H9 (cell line): ENCODE results near the gene KICS2. TPM values are rescaled to one million over a fixed set of nuclear protein-coding genes. Genes with fewer than 3 reads are reported as not detected.

Source experiments
- DNase-seq: peaks from one replicate; pipeline ENCODE4 v3.0.0-alpha.2; 2017
- H2AFZ ChIP-seq: one replicate; pipeline ENCODE4 v1.6.1; 2013; ENCODE audit warnings: mild to moderate bottlenecking, low read length, control low read depth, moderate library complexity
- H2AK5ac ChIP-seq: 2 replicates; pipeline ENCODE4 v1.6.1; 2013; ENCODE audit warnings: low read length, control low read depth, mixed read lengths; ENCODE audit not compliant: insufficient read length
- H2BK120ac ChIP-seq: one replicate; pipeline ENCODE4 v1.6.1; 2013; ENCODE audit warnings: low read depth, mild to moderate bottlenecking, low read length, control low read depth, inconsistent platforms; ENCODE audit not compliant: poor library complexity, severe bottlenecking
- H2BK12ac ChIP-seq: 2 replicates; pipeline ENCODE4 v1.6.1; 2013; ENCODE audit warnings: low read length, control low read depth, mixed read lengths, low read depth; ENCODE audit not compliant: insufficient read length
- H2BK15ac ChIP-seq: 2 replicates; pipeline ENCODE4 v1.6.1; 2013; ENCODE audit warnings: low read depth, low read length, control low read depth
- H2BK20ac ChIP-seq: one replicate; pipeline ENCODE4 v1.6.1; 2013; ENCODE audit warnings: low read depth, mild to moderate bottlenecking, low read length, control low read depth, inconsistent platforms; ENCODE audit not compliant: poor library complexity, severe bottlenecking
- H2BK5ac ChIP-seq: 2 replicates; pipeline ENCODE4 v1.6.1; 2013; ENCODE audit warnings: low read length, control low read depth, mixed read lengths; ENCODE audit not compliant: insufficient read length
- H3K14ac ChIP-seq: 2 replicates; pipeline ENCODE4 v1.6.1; 2013; ENCODE audit warnings: low read length, control low read depth; ENCODE audit not compliant: insufficient read depth
- H3K18ac ChIP-seq: 2 replicates; pipeline ENCODE4 v1.6.1; 2013; ENCODE audit warnings: low read depth, mild to moderate bottlenecking, mixed read lengths, low read length, control low read depth; ENCODE audit not compliant: insufficient read length
- H3K23ac ChIP-seq: 2 replicates; pipeline ENCODE4 v1.6.1; 2013; ENCODE audit warnings: low read length, control low read depth, mixed read lengths, low read depth; ENCODE audit not compliant: insufficient read length
- H3K23me2 ChIP-seq: 2 replicates; pipeline ENCODE4 v1.6.1; 2013; ENCODE audit warnings: low read depth, mild to moderate bottlenecking, mixed read lengths, low read length, control low read depth; ENCODE audit not compliant: insufficient read length, poor library complexity, severe bottlenecking
- H3K27ac ChIP-seq: 2 replicates; pipeline ENCODE4 v1.5.1; 2013; ENCODE audit warnings: low read length, control low read depth, mixed read lengths, low read depth; ENCODE audit not compliant: insufficient read length
- H3K27me3 ChIP-seq: 2 replicates; pipeline ENCODE4 v1.6.1; 2013; ENCODE audit warnings: low read length, control low read depth, inconsistent platforms; ENCODE audit not compliant: insufficient read depth
- H3K4ac ChIP-seq: 2 replicates; pipeline ENCODE4 v1.6.1; 2013; ENCODE audit warnings: low read depth, mild to moderate bottlenecking, control low read depth, inconsistent platforms, low read length, moderate library complexity
- H3K4me1 ChIP-seq: 2 replicates; pipeline ENCODE4 v1.6.1; 2013; ENCODE audit warnings: low read length, control low read depth, inconsistent platforms; ENCODE audit not compliant: insufficient read depth
- H3K4me2 ChIP-seq: 2 replicates; pipeline ENCODE4 v1.6.1; 2013; ENCODE audit warnings: low read length, control low read depth, mixed read lengths; ENCODE audit not compliant: insufficient read length, insufficient read depth
- H3K56ac ChIP-seq: 2 replicates; pipeline ENCODE4 v1.6.1; 2013; ENCODE audit warnings: low read depth, mild to moderate bottlenecking, mixed read lengths, low read length, control low read depth; ENCODE audit not compliant: insufficient read length
- H3K79me1 ChIP-seq: 2 replicates; pipeline ENCODE4 v1.6.1; 2013; ENCODE audit warnings: low read depth, mild to moderate bottlenecking, moderate library complexity, low read length, control low read depth, inconsistent platforms; ENCODE audit not compliant: insufficient read depth, poor library complexity, severe bottlenecking
- H3K79me2 ChIP-seq: 2 replicates; pipeline ENCODE4 v1.6.1; 2013; ENCODE audit warnings: low read length, control low read depth, inconsistent platforms; ENCODE audit not compliant: insufficient read depth
- H3K9ac ChIP-seq: 2 replicates; pipeline ENCODE4 v1.6.1; 2013; ENCODE audit warnings: low read length, control low read depth, mixed read lengths; ENCODE audit not compliant: insufficient read length; ENCODE audit errors: extremely low read depth
- H3K9me3 ChIP-seq: one replicate; pipeline ENCODE4 v1.6.1; 2013; ENCODE audit warnings: low read depth, low read length, inconsistent platforms; ENCODE audit not compliant: control insufficient read depth
- H3T11ph ChIP-seq: one replicate; pipeline ENCODE4 v1.6.1; 2013; ENCODE audit warnings: mild to moderate bottlenecking, low read length, control low read depth, inconsistent platforms
- H4K20me1 ChIP-seq: one replicate; pipeline ENCODE4 v1.6.1; 2013; ENCODE audit not compliant: control insufficient read depth, insufficient read length, insufficient read depth
- H4K5ac ChIP-seq: 2 replicates; pipeline ENCODE4 v1.6.1; 2013; ENCODE audit warnings: low read depth, mild to moderate bottlenecking, mixed read lengths, low read length, control low read depth; ENCODE audit not compliant: insufficient read length
- H4K8ac ChIP-seq: replicated peaks from 2 replicates; pipeline ENCODE4 v1.6.1; 2013; ENCODE audit warnings: low read length, control low read depth, mixed read lengths, low read depth; ENCODE audit not compliant: insufficient read length
- H4K91ac ChIP-seq: 2 replicates; pipeline ENCODE4 v1.6.1; 2013; ENCODE audit warnings: low read depth, mild to moderate bottlenecking, moderate library complexity, mixed read lengths, low read length, control low read depth; ENCODE audit not compliant: insufficient read length
- H3K27ac Mint-ChIP-seq, 3 experiments: 2 replicates in 2 of 3; 3 replicates in 1 of 3; pipeline ENCODE4 v1.8.0; 2020 to 2021; ENCODE audit warnings: mixed read lengths in 3 of 3, mild to moderate bottlenecking in 1 of 3, moderate library complexity in 1 of 3
- H3K27me3 Mint-ChIP-seq: 2 replicates; pipeline ENCODE4 v1.8.0; 2021; ENCODE audit warnings: low read depth, mild to moderate bottlenecking, moderate library complexity, mixed read lengths
- H3K36me3 Mint-ChIP-seq, 3 experiments: 2 replicates in 2 of 3; 3 replicates in 1 of 3; pipeline ENCODE4 v1.8.0; 2020 to 2021; ENCODE audit warnings: low read depth in 3 of 3, mixed read lengths in 3 of 3; ENCODE audit not compliant: insufficient read depth in 1 of 3
- H3K4me1 Mint-ChIP-seq, 2 experiments: 2 replicates each; pipeline ENCODE4 v1.8.0; 2020; ENCODE audit warnings: mixed read lengths in 2 of 2
- H3K4me3 Mint-ChIP-seq, 2 experiments: 2 replicates in 1 of 2; 3 replicates in 1 of 2; pipeline ENCODE4 v1.8.0; 2020 to 2021; ENCODE audit warnings: mild to moderate bottlenecking in 2 of 2, mixed read lengths in 2 of 2, moderate library complexity in 1 of 2
- H3K9me3 Mint-ChIP-seq, 2 experiments: 2 replicates in 1 of 2; 3 replicates in 1 of 2; pipeline ENCODE4 v1.8.0; 2020; ENCODE audit warnings: mild to moderate bottlenecking in 2 of 2, mixed read lengths in 2 of 2, moderate library complexity in 1 of 2
- CTCF ChIP-seq: fragments of 200-600 bp; sonication (generic); conservative IDR thresholded peaks from 3 replicates; pipeline ENCODE4 v1.8.0; 2021; ENCODE audit warnings: antibody characterized with exemption, mild to moderate bottlenecking
- WGBS: extraction: QIAGEN DNeasy Blood & Tissue Kit; methylation state at CpG from one replicate; pipeline ENCODE4 v1.1.7; 2013; ENCODE audit warnings: missing lambda C conversion rate, low lambda C conversion rate, mixed read lengths; ENCODE audit not compliant: insufficient read length; ENCODE audit errors: extremely low coverage; 5-methylcytosine and 5-hydroxymethylcytosine counted together
- total RNA-seq: library from RNA; stranded (reverse); gene quantifications from 2 replicates; pipeline ENCODE4 v1.2.1, GENCODE V29; 2021

KICS2 gene
- total RNA-seq, 1 experiment from 2014 or later: 7.3 TPM

- H4K20me1 ChIP-seq: no peaks in the 10 kb centered on the region
- H3K79me1 ChIP-seq: no peaks in the 10 kb centered on the region
- no peak for DNase-seq
- no peak overlapping the region for H3K4me2 ChIP-seq
- no peak overlapping the region for H3K27ac ChIP-seq
- no peaks in the 10 kb centered on the region for H3K79me2 ChIP-seq
- no CpG with 5 or more reads among the region's 3 CpGs for WGBS
- no peak overlapping the region for H3K14ac ChIP-seq
- no peaks in the 10 kb centered on the region for H3K36me3 Mint-ChIP-seq
- peaks cover 26 to 27% of the 10 kb centered on the region in 2 experiments for H3K4me1 Mint-ChIP-seq
- no peak overlapping the region for H3K27ac Mint-ChIP-seq
- no peaks in the 10 kb centered on the region for H3K27me3 ChIP-seq
- no peak overlapping the region for H3K9ac ChIP-seq
- no peak overlapping the region for H4K8ac ChIP-seq
- H3K4me1 ChIP-seq: no peaks in the 10 kb centered on the region; the same call in 1 of the 2 replicates
- H4K91ac ChIP-seq: no peak overlapping the region
- H2BK5ac ChIP-seq: no peak overlapping the region
- H2BK120ac ChIP-seq: no peak overlapping the region
- H2BK15ac ChIP-seq: no peak overlapping the region
- H2AK5ac ChIP-seq: no peak overlapping the region
- no peak overlapping the region for H3K4me3 Mint-ChIP-seq
- H3K4ac ChIP-seq: no peak overlapping the region
- no peak for TF ChIP-seq CTCF
- no peaks in the 10 kb centered on the region for H3K9me3 ChIP-seq
- H3K18ac ChIP-seq: no peak overlapping the region
- H2BK20ac ChIP-seq: no peak overlapping the region
- H3K56ac ChIP-seq: no peak overlapping the region
- H3K23ac ChIP-seq: no peak overlapping the region
- H3T11ph ChIP-seq: no peak overlapping the region
- no peaks in the 10 kb centered on the region for H3K23me2 ChIP-seq
- no peaks in the 10 kb centered on the region; the same call in 1 of the 2 replicates for H3K27me3 Mint-ChIP-seq
- no peaks in the 10 kb centered on the region for H3K9me3 Mint-ChIP-seq
- no peak overlapping the region for H2BK12ac ChIP-seq
- no peak overlapping the region for H4K5ac ChIP-seq
- no peak overlapping the region for H2AFZ ChIP-seq
Measured at GRCh38 chr12:64173456-64173855, 48.6 kb downstream of the KICS2 start.

Other genes with a start within 250 kb of the KICS2 start
- gene C12orf56, start 168.5 kb upstream of the KICS2 start, total RNA-seq: 1.5 and 2.2 TPM in 2 replicates
- gene XPOT, start 182.1 kb upstream of the KICS2 start, total RNA-seq: 130 and 132 TPM in 2 replicates
- gene TBK1, start 229.8 kb upstream of the KICS2 start, total RNA-seq: 21.4 and 23.6 TPM in 2 replicates